HG03439 (cell line): ENCODE data around the gene CLDN15.

Source experiments
- ATAC-seq: cut with Tn5 transposase; IDR thresholded peaks from one replicate; pipeline ENCODE4 v1.9.1; 2021; ENCODE audit warnings: mild to moderate bottlenecking, moderate library complexity; ENCODE audit not compliant: unreplicated experiment

Gene CLDN15

GRCh38 chr7:101244375-101245146 is 7.0 kb upstream of the CLDN15 start, which contains the start of gene FIS1:
Gene FIS1 (minus strand): TSS chr7:101245081. CDS start chr7:101245004, 77 bp downstream.
- peak; percentile 86 for ATAC-seq

GRCh38 chr7:101243646-101244374 is 6.2 kb upstream of the CLDN15 start:
- no peak for ATAC-seq

- ATAC-seq: no peak
Observed at GRCh38 chr7:101241443-101242349, 4.1 kb upstream of the CLDN15 start.

- no peak for ATAC-seq
Observed at GRCh38 chr7:101241015-101241363, 3.4 kb upstream of the CLDN15 start.

- no peak for ATAC-seq
Observed at GRCh38 chr7:101240226-101241014, 2.8 kb upstream of the CLDN15 start.

- ATAC-seq: no peak
Observed at GRCh38 chr7:101239951-101240220, 2.3 kb upstream of the CLDN15 start.

GRCh38 chr7:101239191-101239950 is 1.8 kb upstream of the CLDN15 start:
- ATAC-seq: no peak

GRCh38 chr7:101238226-101239182 is 902 bp upstream of the CLDN15 start:
- ATAC-seq: no peak

GRCh38 chr7:101236292-101236835 is 1.2 kb downstream of the CLDN15 start:
- ATAC-seq: no peak

GRCh38 chr7:101235522-101235921 is 2.1 kb downstream of the CLDN15 start:
- ATAC-seq: no peak

GRCh38 chr7:101235050-101235449 is 2.6 kb downstream of the CLDN15 start:
- no peak for ATAC-seq

- no peak for ATAC-seq
Observed at GRCh38 chr7:101234636-101235035, 3.0 kb downstream of the CLDN15 start.

- ATAC-seq: no peak
Observed at GRCh38 chr7:101233907-101234547, 3.6 kb downstream of the CLDN15 start.

GRCh38 chr7:101232141-101232850 is 5.3 kb downstream of the CLDN15 start:
- ATAC-seq: no peak

GRCh38 chr7:101231644-101232043 is 6.0 kb downstream of the CLDN15 start:
- no peak for ATAC-seq

- no peak for ATAC-seq
Observed at GRCh38 chr7:101226721-101227120, 10.9 kb downstream of the CLDN15 start.

GRCh38 chr7:101225650-101226049 is 12.0 kb downstream of the CLDN15 start:
- ATAC-seq: no peak
